Uterus (tissue), 4 donors: ENCODE measurements around the gene STX12. TPM values are rescaled to one million over a fixed set of nuclear protein-coding genes. Genes with fewer than 3 reads are reported as not detected.

Experiments used
- DNase-seq, 2 donors: peaks; one replicate each; pipeline ENCODE4 v3.0.0-alpha.2; 2019 to 2020
- H3K27ac ChIP-seq, 2 donors: fragments of 200-600 bp; sonication (generic); 1 replicate in 1 of 2; 2 replicates in 1 of 2; pipeline ENCODE4 v1.5.1; 2016 to 2018
- H3K27me3 ChIP-seq, 2 donors: fragments of 200-600 bp; sonication (generic); one replicate each; pipeline ENCODE4 v1.5.1; 2018 to 2019; ENCODE audit warnings: control low read depth in 1 of 2
- H3K36me3 ChIP-seq, 2 donors: fragments of 200-600 bp; sonication (generic); one replicate each; pipeline ENCODE4 v1.5.1; 2019; ENCODE audit warnings: control low read depth in 1 of 2
- H3K4me1 ChIP-seq, 2 donors: fragments of 200-600 bp; sonication (generic); one replicate each; pipeline ENCODE4 v1.5.1; 2018 to 2019; ENCODE audit warnings: control low read depth in 1 of 2
- H3K4me3 ChIP-seq, 2 donors: fragments of 200-600 bp; sonication (generic); 1 replicate in 1 of 2; 2 replicates in 1 of 2; pipeline ENCODE4 v1.5.1; 2018 to 2019; ENCODE audit warnings: mild to moderate bottlenecking in 1 of 2
- H3K9me3 ChIP-seq, 2 donors: fragments of 200-600 bp; sonication (generic); one replicate each; pipeline ENCODE4 v1.5.1; 2019; ENCODE audit warnings: control low read depth in 1 of 2
- POLR2A ChIP-seq, 2 donors: fragments of 450-650 bp; IDR thresholded peaks; one replicate each; pipeline ENCODE4 v1.6.1; 2016; ENCODE audit warnings: antibody characterized with exemption in 2 of 2, mild to moderate bottlenecking in 1 of 2, moderate library complexity in 1 of 2
- intact Hi-C: fragments of 100-400 bp; cut with DNase I; formaldehyde crosslinking; loops from one replicate; pipeline ENCODE4 v1.15.1; 2023; ENCODE audit warnings: low total_unique reads
- total RNA-seq, 4 donors: library from RNA; depleted of rRNA in 3 of 4; stranded (reverse); fragments of >200 nt in 3 of 4; gene quantifications; one replicate each; pipeline versions ENCODE4 v1.1.0 to v1.2.4, GENCODE V29; 2014 to 2023
- TF ChIP-seq, protein P1 (sequence below), 4 experiments: fragments of 200-600 bp in 2 of 4; fragments of 450-650 bp in 2 of 4; sonication (generic) in 2 of 4; IDR thresholded peaks; one replicate each; pipeline ENCODE4 v1.5.1; 2016 to 2019; ENCODE audit warnings: antibody characterized with exemption in 4 of 4, mild to moderate bottlenecking in 2 of 4, moderate library complexity in 1 of 4
- donor health status: DM: yes; HTN: yes; CAD: no.

Gene STX12
- total RNA-seq, 4 donors from 2014 or later = 24.4 to 67.8 (median 56.2) TPM

GRCh38 chr1:27727126-27727525 lies 45.9 kb upstream of the STX12 start:
- peak overlapping the region in 1 of 2 donors; percentile 56 for H3K4me3 ChIP-seq
- H3K27me3 ChIP-seq = no peaks in the 10 kb centered on the region
- no peak for DNase-seq
- peaks cover 4 to 9% of the 10 kb centered on the region in 2 donors for H3K4me1 ChIP-seq
- H3K36me3 ChIP-seq = no peaks in the 10 kb centered on the region
- peak overlapping the region in 1 of 2 donors; percentile 83 for H3K27ac ChIP-seq
- no peak for TF ChIP-seq POLR2A (IDR thresholded peaks at IDR 0.05)
- TF ChIP-seq, protein P1, sequence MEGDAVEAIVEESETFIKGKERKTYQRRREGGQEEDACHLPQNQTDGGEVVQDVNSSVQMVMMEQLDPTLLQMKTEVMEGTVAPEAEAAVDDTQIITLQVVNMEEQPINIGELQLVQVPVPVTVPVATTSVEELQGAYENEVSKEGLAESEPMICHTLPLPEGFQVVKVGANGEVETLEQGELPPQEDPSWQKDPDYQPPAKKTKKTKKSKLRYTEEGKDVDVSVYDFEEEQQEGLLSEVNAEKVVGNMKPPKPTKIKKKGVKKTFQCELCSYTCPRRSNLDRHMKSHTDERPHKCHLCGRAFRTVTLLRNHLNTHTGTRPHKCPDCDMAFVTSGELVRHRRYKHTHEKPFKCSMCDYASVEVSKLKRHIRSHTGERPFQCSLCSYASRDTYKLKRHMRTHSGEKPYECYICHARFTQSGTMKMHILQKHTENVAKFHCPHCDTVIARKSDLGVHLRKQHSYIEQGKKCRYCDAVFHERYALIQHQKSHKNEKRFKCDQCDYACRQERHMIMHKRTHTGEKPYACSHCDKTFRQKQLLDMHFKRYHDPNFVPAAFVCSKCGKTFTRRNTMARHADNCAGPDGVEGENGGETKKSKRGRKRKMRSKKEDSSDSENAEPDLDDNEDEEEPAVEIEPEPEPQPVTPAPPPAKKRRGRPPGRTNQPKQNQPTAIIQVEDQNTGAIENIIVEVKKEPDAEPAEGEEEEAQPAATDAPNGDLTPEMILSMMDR (IDR thresholded peaks at IDR 0.05) = no peak
- intact Hi-C loops = no loop called here
- no peaks in the 10 kb centered on the region for H3K9me3 ChIP-seq

- H3K9me3 ChIP-seq = no peaks in the 10 kb centered on the region
- TF ChIP-seq, protein P1 (IDR thresholded peaks at IDR 0.05) = no peak
- TF ChIP-seq POLR2A (IDR thresholded peaks at IDR 0.05) = no peak
- H3K27ac ChIP-seq = no peak overlapping the region
- H3K4me1 ChIP-seq = no peaks in the 10 kb centered on the region
- no peak overlapping the region for H3K4me3 ChIP-seq
- no peaks in the 10 kb centered on the region for H3K36me3 ChIP-seq
- intact Hi-C loops = no loop called here
- no peaks in the 10 kb centered on the region for H3K27me3 ChIP-seq
- DNase-seq = no peak
Observed at GRCh38 chr1:27736252-27736651, 36.8 kb upstream of the STX12 start.

DNA sequence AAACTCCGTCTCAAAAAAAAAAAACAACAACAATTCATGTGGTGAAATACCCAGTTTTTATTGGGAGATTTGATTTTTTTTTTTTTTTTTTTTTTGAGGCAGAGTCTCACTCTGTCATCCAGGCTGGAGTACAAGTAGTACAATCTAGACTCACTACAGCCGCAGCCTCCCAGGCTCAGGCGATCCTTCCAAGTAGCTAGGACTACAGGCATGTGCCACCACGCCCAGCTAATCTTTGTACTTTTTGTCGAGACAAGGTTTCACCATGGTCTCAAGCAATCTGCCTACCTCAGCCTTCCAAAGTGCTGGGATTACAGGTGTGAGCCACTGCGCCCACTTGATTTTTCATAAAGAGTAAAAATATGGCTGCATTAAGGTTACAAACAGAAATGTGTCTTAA lies 31.9 kb upstream of the STX12 start:
- H3K27ac ChIP-seq = no peak overlapping the region
- H3K4me3 ChIP-seq = no peak overlapping the region
- no peaks in the 10 kb centered on the region for H3K27me3 ChIP-seq
- H3K9me3 ChIP-seq = no peaks in the 10 kb centered on the region
- intact Hi-C loops = no loop called here
- no peaks in the 10 kb centered on the region for H3K36me3 ChIP-seq
- DNase-seq = no peak
- TF ChIP-seq POLR2A (IDR thresholded peaks at IDR 0.05) = no peak
- TF ChIP-seq, protein P1 (IDR thresholded peaks at IDR 0.05) = no peak
- H3K4me1 ChIP-seq = no peaks in the 10 kb centered on the region

GRCh38 chr1:27744556-27744955 lies 28.5 kb upstream of the STX12 start:
- Histone ChIP-seq H3K27ac (no peak overlapping the region), H3K9me3 (no peaks in the 10 kb centered on the region), H3K4me1 (no peaks in the 10 kb centered on the region), H3K4me3 (no peak overlapping the region), H3K36me3 (no peaks in the 10 kb centered on the region), H3K27me3 (no peaks in the 10 kb centered on the region)
- intact Hi-C loops = no loop called here
- no peak for DNase-seq
- TF ChIP-seq POLR2A (IDR thresholded peaks at IDR 0.05) = no peak
- TF ChIP-seq, protein P1 (IDR thresholded peaks at IDR 0.05) = no peak

- Histone ChIP-seq H3K27ac (no peak overlapping the region), H3K4me3 (no peak overlapping the region), H3K9me3 (no peaks in the 10 kb centered on the region), H3K36me3 (no peaks in the 10 kb centered on the region), H3K4me1 (no peaks in the 10 kb centered on the region), H3K27me3 (no peaks in the 10 kb centered on the region)
- intact Hi-C loops = no loop called here
- DNase-seq = no peak
- TF ChIP-seq, protein P1 (IDR thresholded peaks at IDR 0.05) = no peak
- no peak for TF ChIP-seq POLR2A (IDR thresholded peaks at IDR 0.05)
Observed at GRCh38 chr1:27745466-27745865, 27.6 kb upstream of the STX12 start.
